WTC11 (cell line): ENCODE results near the gene CA10. TPM values are rescaled to one million over a fixed set of nuclear protein-coding genes. Genes with fewer than 3 reads are reported as not detected.

Source experiments
- ATAC-seq: fragments of 200-7000 bp; cut with Tn5 transposase; 2 replicates; pipeline ENCODE4 v1.10.0; 2021; ENCODE audit warnings: mild to moderate bottlenecking, moderate library complexity
- CTCF ChIA-PET: fragments of 300-600 bp; sonication (Branson Sonifier 250); formaldehyde crosslinking; loops from one replicate; lab custom pipeline; 2021; ENCODE audit warnings: antibody characterized with exemption; lab: Charles Lee
- POLR2A ChIA-PET: fragments of 350-600 bp; sonication (Branson Sonifier 250); formaldehyde crosslinking; loops from one replicate; lab custom pipeline; 2021; ENCODE audit warnings: antibody characterized with exemption; lab: Charles Lee
- DNase-seq: peaks from one replicate; pipeline ENCODE4 v3.0.0; 2021; ENCODE audit warnings: low spot score
- H3K27ac Mint-ChIP-seq: 2 replicates; pipeline ENCODE4 v1.8.0; 2021; ENCODE audit warnings: mixed read lengths
- H3K27me3 Mint-ChIP-seq: 2 replicates; pipeline ENCODE4 v1.8.0; 2021; ENCODE audit warnings: low read depth, mild to moderate bottlenecking, moderate library complexity, mixed read lengths
- H3K36me3 Mint-ChIP-seq: 2 replicates; pipeline ENCODE4 v1.8.0; 2021; ENCODE audit warnings: mixed read lengths
- H3K4me1 Mint-ChIP-seq: 2 replicates; pipeline ENCODE4 v1.8.0; 2022; ENCODE audit warnings: mixed read lengths
- H3K4me3 Mint-ChIP-seq: 2 replicates; pipeline ENCODE4 v1.8.0; 2021; ENCODE audit warnings: mild to moderate bottlenecking, moderate library complexity, mixed read lengths
- H3K9me3 Mint-ChIP-seq: 2 replicates; pipeline ENCODE4 v1.8.0; 2021; ENCODE audit warnings: mixed read lengths
- FOXP1 ChIP-seq: sonication (generic); formaldehyde crosslinking; IDR thresholded peaks from 2 replicates; pipeline ENCODE4 v1.8.0; 2022; ENCODE audit warnings: missing genetic modification reagents, mild to moderate bottlenecking, moderate library complexity, borderline replicate concordance
- GRHL2 ChIP-seq: fragments of 250-450 bp; sonication (Bioruptor Pico); IDR thresholded peaks from 2 replicates; pipeline ENCODE4 v1.8.0; 2022; ENCODE audit warnings: mild to moderate bottlenecking, moderate library complexity; ENCODE audit not compliant: insufficient replicate concordance, severe bottlenecking
- MXD4 ChIP-seq: fragments of 250-450 bp; sonication (Bioruptor Pico); IDR thresholded peaks from 2 replicates; pipeline ENCODE4 v1.8.0; 2021; ENCODE audit warnings: mild to moderate bottlenecking, moderate library complexity, borderline replicate concordance
- NFATC4 ChIP-seq: fragments of 250-450 bp; sonication (Bioruptor Pico); IDR thresholded peaks from 2 replicates; pipeline ENCODE4 v1.9.0; 2021; ENCODE audit warnings: mild to moderate bottlenecking
- NFYB ChIP-seq: sonication (generic); formaldehyde crosslinking; conservative IDR thresholded peaks from 2 replicates; pipeline ENCODE4 v1.8.0; 2022; ENCODE audit warnings: low read depth, missing genetic modification reagents
- NR1H2 ChIP-seq: sonication (generic); formaldehyde crosslinking; IDR thresholded peaks from 2 replicates; pipeline ENCODE4 v1.9.0; 2021; ENCODE audit warnings: mild to moderate bottlenecking, moderate library complexity, missing genetic modification reagents
- OVOL2 ChIP-seq: fragments of 250-450 bp; sonication (Bioruptor Pico); IDR thresholded peaks from 2 replicates; pipeline ENCODE4 v1.9.0; 2021; ENCODE audit warnings: mild to moderate bottlenecking, borderline replicate concordance
- PRDM15 ChIP-seq: sonication (generic); formaldehyde crosslinking; IDR thresholded peaks from 2 replicates; pipeline ENCODE4 v1.8.0; 2022; ENCODE audit warnings: missing genetic modification reagents
- TP53 ChIP-seq: sonication (generic); formaldehyde crosslinking; IDR thresholded peaks from 2 replicates; pipeline ENCODE4 v1.8.1; 2023; ENCODE audit warnings: mild to moderate bottlenecking, missing genetic modification reagents
- ZNF425 ChIP-seq: fragments of 250-450 bp; sonication (Bioruptor Pico); conservative IDR thresholded peaks from 2 replicates; pipeline ENCODE4 v1.9.0; 2021; ENCODE audit warnings: mild to moderate bottlenecking
- total RNA-seq: library from RNA; stranded (reverse); gene quantifications from 3 replicates; pipeline ENCODE4 v1.2.3, GENCODE V29; 2021
- TF ChIP-seq, protein P1 (sequence below): sonication (generic); formaldehyde crosslinking; IDR thresholded peaks from 2 replicates; pipeline ENCODE4 v1.8.0; 2022; ENCODE audit warnings: mild to moderate bottlenecking, missing genetic modification reagents
- TF ChIP-seq, protein P2 (sequence below): fragments of 200-600 bp; IDR thresholded peaks from 2 replicates; pipeline ENCODE4 v1.8.0; 2022; ENCODE audit warnings: antibody characterized with exemption
- TF ChIP-seq, protein P3 (sequence below): sonication (generic); formaldehyde crosslinking; IDR thresholded peaks from 2 replicates; pipeline ENCODE4 v1.8.1; 2022; ENCODE audit warnings: missing genetic modification reagents, borderline replicate concordance
- TF ChIP-seq, protein P4 (sequence below): sonication (generic); formaldehyde crosslinking; IDR thresholded peaks from 2 replicates; pipeline ENCODE4 v1.8.0; 2023; ENCODE audit warnings: missing genetic modification reagents, mild to moderate bottlenecking, borderline replicate concordance

CA10 gene
- total RNA-seq, 1 experiment from 2014 or later = 0.90 TPM

DNA sequence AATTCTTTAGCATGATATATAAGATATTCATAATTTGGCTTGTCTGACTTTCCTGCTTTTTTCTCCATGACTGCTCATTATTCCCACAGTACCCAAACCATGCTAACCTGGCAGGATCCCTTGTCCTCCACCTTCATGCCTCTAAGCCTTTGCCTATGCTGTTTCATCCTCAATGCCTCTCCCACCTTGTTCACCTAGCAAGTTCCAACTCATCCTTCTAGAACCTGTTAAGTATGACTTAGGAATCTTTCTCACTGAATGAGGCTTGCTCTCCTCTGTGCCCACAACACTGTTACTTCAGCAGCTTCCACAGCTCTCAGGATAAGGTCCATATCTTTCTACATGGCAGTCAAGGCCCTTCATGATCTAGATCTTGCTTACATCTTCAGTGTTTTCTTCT, 34.0 kb downstream of the CA10 start:
- ATAC-seq = no peak
- no peaks in the 10 kb centered on the region for H3K4me1 Mint-ChIP-seq
- no peak overlapping the region for H3K4me3 Mint-ChIP-seq
- ChIA-PET POLR2A (no interaction called here), CTCF (no interaction called here)
- H3K9me3 Mint-ChIP-seq = peaks cover 75% of the 10 kb centered on the region
- TF ChIP-seq GRHL2 (no peak), PRDM15 (CRISPR knock-in tag) (no peak), MXD4 (no peak), NR1H2 (CRISPR knock-in tag) (no peak), NFYB (CRISPR knock-in tag) (no peak), ZNF425 (CRISPR knock-in tag) (no peak), NFATC4 (CRISPR knock-in tag) (no peak), OVOL2 (CRISPR knock-in tag) (no peak), TP53 (no peak), FOXP1 (CRISPR knock-in tag) (no peak)
- TF ChIP-seq, protein P1, sequence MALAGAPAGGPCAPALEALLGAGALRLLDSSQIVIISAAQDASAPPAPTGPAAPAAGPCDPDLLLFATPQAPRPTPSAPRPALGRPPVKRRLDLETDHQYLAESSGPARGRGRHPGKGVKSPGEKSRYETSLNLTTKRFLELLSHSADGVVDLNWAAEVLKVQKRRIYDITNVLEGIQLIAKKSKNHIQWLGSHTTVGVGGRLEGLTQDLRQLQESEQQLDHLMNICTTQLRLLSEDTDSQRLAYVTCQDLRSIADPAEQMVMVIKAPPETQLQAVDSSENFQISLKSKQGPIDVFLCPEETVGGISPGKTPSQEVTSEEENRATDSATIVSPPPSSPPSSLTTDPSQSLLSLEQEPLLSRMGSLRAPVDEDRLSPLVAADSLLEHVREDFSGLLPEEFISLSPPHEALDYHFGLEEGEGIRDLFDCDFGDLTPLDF (CRISPR knock-in tag) = no peak
- TF ChIP-seq, protein P2, sequence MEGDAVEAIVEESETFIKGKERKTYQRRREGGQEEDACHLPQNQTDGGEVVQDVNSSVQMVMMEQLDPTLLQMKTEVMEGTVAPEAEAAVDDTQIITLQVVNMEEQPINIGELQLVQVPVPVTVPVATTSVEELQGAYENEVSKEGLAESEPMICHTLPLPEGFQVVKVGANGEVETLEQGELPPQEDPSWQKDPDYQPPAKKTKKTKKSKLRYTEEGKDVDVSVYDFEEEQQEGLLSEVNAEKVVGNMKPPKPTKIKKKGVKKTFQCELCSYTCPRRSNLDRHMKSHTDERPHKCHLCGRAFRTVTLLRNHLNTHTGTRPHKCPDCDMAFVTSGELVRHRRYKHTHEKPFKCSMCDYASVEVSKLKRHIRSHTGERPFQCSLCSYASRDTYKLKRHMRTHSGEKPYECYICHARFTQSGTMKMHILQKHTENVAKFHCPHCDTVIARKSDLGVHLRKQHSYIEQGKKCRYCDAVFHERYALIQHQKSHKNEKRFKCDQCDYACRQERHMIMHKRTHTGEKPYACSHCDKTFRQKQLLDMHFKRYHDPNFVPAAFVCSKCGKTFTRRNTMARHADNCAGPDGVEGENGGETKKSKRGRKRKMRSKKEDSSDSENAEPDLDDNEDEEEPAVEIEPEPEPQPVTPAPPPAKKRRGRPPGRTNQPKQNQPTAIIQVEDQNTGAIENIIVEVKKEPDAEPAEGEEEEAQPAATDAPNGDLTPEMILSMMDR = no peak
- TF ChIP-seq, protein P3, sequence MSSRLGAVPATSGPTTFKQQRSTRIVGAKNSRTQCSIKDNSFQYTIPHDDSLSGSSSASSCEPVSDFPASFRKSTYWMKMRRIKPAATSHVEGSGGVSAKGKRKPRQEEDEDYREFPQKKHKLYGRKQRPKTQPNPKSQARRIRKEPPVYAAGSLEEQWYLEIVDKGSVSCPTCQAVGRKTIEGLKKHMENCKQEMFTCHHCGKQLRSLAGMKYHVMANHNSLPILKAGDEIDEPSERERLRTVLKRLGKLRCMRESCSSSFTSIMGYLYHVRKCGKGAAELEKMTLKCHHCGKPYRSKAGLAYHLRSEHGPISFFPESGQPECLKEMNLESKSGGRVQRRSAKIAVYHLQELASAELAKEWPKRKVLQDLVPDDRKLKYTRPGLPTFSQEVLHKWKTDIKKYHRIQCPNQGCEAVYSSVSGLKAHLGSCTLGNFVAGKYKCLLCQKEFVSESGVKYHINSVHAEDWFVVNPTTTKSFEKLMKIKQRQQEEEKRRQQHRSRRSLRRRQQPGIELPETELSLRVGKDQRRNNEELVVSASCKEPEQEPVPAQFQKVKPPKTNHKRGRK (CRISPR knock-in tag) = no peak
- TF ChIP-seq, protein P4, sequence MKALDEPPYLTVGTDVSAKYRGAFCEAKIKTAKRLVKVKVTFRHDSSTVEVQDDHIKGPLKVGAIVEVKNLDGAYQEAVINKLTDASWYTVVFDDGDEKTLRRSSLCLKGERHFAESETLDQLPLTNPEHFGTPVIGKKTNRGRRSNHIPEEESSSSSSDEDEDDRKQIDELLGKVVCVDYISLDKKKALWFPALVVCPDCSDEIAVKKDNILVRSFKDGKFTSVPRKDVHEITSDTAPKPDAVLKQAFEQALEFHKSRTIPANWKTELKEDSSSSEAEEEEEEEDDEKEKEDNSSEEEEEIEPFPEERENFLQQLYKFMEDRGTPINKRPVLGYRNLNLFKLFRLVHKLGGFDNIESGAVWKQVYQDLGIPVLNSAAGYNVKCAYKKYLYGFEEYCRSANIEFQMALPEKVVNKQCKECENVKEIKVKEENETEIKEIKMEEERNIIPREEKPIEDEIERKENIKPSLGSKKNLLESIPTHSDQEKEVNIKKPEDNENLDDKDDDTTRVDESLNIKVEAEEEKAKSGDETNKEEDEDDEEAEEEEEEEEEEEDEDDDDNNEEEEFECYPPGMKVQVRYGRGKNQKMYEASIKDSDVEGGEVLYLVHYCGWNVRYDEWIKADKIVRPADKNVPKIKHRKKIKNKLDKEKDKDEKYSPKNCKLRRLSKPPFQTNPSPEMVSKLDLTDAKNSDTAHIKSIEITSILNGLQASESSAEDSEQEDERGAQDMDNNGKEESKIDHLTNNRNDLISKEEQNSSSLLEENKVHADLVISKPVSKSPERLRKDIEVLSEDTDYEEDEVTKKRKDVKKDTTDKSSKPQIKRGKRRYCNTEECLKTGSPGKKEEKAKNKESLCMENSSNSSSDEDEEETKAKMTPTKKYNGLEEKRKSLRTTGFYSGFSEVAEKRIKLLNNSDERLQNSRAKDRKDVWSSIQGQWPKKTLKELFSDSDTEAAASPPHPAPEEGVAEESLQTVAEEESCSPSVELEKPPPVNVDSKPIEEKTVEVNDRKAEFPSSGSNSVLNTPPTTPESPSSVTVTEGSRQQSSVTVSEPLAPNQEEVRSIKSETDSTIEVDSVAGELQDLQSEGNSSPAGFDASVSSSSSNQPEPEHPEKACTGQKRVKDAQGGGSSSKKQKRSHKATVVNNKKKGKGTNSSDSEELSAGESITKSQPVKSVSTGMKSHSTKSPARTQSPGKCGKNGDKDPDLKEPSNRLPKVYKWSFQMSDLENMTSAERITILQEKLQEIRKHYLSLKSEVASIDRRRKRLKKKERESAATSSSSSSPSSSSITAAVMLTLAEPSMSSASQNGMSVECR = no peak
- peaks cover 50% of the 10 kb centered on the region for H3K36me3 Mint-ChIP-seq
- no peak overlapping the region for H3K27ac Mint-ChIP-seq
- no peak for DNase-seq
- no peaks in the 10 kb centered on the region for H3K27me3 Mint-ChIP-seq
